Measurements from ENCODE around the gene SORCS1.

- TF ChIP-seq CTCF (IDR thresholded peaks at IDR 0.05): no peak
- no peak for TF ChIP-seq POLR2A (IDR thresholded peaks at IDR 0.05; ENCODE audit: low read depth)
- no peak for TF ChIP-seq EP300 (IDR thresholded peaks at IDR 0.05)
- no peak for TF ChIP-seq POLR2AphosphoS5 (IDR thresholded peaks at IDR 0.05)
Observed at GRCh38 chr10:107148906-107149305, 15.6 kb downstream of the SORCS1 start.

All from esophagus muscularis mucosa (tissue), 4 donors.